Forelimb muscle (tissue), 1 donor: Measurements from ENCODE around the gene LGR6. TPM values are rescaled to one million over a fixed set of nuclear protein-coding genes. Genes with fewer than 3 reads are reported as not detected.

Source experiments
- DNase-seq: peaks from one replicate; pipeline ENCODE4 v3.0.0-alpha.2; 2013; ENCODE audit warnings: low read depth
- polyA plus RNA-seq: library from polyadenylated mRNA; unstranded; fragments of 120-200 nt; gene quantifications from one replicate; pipeline ENCODE4 v1.2.1, GENCODE V29; 2013; ENCODE audit not compliant: insufficient read length

Gene LGR6
- polyA plus RNA-seq, 1 donor: 0.65 TPM

DNA sequence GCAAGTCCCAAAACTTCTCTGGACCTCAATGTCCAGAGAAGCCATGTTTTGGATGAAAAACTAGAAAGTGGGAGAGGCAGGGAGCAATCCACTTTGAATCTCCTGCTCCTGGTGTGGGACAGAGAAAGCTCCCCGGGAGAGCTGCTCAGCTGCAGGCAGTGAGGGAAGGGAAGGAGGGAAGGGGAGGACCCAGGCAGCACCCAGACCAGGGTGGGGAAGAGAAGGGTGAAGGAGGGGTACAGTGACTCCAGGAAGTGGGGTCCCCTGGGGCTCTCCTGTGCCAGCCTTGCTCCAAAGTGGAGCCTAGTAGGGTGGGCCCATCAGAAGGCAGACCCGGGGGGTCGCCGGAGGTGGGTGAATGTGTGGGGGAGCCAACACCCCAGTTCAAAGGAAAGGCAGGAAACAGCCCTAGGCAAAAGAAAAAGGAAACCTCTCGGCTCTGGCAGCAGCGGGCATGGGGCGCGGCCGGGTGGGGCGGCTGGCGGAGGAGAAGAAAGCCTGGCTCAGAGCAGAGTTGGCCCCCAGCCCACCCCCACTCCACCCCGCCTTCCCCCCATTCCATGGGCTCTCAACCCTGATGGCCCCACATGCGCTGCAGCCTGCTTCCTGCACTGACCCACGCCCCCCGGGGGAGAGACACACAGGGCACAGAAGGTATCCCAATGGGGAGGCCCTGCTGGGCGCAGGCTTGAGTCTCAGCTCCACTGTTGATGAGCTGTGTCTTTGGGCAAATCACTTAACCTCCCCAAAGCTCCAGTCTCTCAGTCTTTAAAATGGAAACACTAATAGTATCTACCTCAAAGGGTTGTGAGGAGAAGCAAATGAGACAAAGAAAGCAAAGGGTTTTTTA lies 5.7 kb downstream of the LGR6 start:
- DNase-seq: no peak

DNA sequence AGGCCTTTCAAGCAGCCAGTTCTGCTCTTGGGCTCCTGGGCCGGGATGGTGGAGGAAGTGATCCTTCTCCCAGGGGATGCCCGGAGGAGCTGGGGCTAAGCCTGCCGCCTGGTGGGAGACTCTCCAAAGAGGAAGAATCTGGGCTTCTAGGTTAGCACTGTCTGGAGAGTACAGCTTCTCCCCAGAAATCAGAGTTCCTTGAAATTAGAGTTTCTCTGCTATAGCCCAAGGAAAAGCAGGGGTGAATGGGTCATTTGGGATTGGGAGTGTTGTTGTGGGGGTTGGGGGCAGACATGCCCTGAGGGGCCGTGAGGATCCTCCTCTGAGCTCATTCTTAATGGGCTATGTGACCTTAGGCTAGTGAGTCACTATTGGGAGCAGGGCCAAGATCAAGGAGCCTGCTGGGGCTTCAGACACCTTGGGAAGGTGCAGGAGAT lies 6.5 kb downstream of the LGR6 start:
- no peak for DNase-seq

DNA sequence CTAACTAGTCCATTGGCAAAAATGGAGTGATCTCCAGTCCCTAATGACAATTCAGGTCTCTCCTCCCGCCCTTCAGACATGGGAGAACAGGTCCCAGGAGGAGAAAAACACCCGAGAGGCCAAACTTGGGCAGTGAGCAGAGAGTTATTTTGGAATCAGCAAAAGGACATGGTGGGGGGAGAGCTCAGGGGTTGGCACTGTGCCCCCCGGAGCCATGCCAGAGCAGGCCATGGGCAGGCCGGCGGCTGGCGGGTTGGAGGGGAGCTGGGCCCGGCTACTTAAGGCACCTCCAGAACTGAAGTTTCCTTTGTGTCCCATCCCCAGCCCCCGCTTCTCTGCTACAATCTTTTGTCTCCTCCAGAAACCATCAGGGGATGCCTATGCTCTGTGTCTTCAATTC lies 7.1 kb downstream of the LGR6 start:
- no peak for DNase-seq

GRCh38 chr1:202201266-202201665 lies 7.7 kb downstream of the LGR6 start:
- no peak for DNase-seq

- DNase-seq: no peak
Observed at GRCh38 chr1:202201971-202202370, 8.4 kb downstream of the LGR6 start.

- no peak for DNase-seq
Observed at GRCh38 chr1:202202500-202203168, 9.0 kb downstream of the LGR6 start.

DNA sequence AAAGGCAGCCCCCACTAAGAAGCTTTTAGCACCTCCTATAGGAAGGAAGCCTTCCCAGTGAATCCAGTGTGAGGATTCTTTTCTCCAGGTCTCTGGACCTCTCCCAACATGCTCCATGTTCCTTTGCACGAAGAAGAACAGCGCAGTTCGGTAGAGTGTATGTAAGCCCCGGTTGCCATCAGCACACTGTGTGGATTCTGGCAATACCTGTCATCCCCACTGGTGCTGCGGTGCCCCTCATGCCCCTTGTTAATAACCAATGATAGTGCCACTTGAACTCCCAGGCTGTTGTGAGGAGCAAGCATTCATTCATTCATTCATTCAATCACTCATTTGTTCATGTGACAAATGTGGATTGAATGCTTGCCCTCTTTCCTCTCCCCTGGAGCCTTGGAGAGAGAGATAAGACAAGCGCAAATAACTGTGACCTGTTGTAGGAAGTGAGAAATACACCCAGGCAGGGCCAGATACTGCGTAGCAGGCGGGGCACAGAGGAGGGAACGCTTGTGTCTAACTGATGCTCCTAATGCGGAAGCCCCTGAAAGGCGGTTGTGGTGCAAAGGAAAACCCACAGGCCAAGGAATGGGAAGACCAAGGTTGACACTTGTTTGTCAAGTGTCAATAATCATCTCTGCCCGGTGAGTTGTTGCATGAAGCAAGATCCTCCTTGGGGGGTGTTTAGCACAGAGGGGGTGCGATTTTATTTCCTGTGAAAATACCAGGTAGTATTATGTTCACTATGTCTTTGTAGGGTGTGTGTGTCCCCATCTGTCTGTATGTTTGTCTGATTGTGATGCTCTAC lies 9.8 kb downstream of the LGR6 start:
- DNase-seq: no peak

- no peak for DNase-seq
Observed at GRCh38 chr1:202204065-202204464, 10.5 kb downstream of the LGR6 start.

DNA sequence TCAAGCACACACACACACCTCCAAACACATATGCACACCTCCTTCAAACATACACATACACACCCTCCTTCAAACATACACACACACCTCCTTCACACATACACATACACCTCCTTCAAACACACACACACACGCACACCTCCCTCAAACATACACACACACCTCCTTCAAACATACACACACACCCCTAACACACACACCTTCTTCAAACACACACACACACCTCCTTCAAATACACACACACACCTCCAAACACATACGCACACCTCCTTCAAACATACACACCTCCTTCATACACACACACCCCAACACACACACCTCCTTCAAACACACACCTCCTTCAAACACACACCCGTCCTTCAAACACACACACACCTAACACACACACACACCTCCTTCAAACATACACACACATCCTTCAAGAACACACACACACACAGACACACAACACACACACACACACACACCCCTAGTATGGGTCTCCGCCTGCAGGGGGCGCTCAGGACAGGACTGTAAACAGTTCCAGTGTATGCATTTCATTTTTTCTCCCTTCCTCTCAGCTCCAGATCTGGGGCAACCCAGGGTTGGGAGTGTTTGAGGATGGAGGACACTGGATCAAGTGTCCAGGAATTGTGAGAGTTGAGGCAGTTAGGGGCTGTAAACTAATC lies 12.1 kb downstream of the LGR6 start:
- no peak for DNase-seq

DNA sequence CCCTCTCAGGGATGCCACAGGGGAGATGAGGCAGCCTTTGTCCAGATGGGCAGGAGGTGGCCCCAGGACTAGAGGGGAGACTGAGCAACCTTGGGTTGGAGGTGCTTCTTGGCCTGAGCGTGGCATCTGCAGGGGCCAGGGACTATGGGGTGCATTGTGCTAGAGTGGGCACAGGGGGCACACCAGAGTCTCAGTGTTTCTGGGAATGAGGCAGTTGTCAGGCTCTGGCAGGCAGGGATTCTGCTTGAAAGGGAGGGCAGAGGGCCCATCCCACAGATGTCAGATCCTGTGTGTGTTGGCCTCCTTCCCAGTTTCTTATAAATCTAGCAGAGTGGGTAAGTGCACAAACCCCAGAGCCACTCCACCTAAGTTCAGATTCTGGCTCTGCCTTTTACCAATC lies 13.7 kb downstream of the LGR6 start:
- DNase-seq: no peak

GRCh38 chr1:202208351-202208857 lies 14.8 kb downstream of the LGR6 start:
- no peak for DNase-seq

DNA sequence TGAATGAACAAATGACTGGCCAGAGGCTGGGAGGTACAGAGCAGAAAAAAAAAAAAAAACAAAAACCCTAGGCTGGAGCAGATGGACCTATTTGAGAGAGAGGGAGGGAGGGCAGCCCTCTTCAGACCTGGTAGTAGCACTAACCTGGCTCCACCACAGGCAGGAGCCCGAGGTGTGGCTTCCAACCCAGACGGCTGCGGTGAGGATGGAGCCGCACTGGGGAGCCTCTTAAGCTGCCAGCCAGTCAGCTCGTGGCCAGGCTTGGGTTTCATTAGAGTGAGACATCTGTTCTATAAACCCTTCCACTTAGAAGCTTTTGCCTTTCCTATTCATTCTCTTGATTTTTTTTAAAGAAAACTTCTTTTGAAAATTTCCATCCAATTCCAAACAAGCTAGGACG lies 16.8 kb downstream of the LGR6 start:
- no peak for DNase-seq

DNA sequence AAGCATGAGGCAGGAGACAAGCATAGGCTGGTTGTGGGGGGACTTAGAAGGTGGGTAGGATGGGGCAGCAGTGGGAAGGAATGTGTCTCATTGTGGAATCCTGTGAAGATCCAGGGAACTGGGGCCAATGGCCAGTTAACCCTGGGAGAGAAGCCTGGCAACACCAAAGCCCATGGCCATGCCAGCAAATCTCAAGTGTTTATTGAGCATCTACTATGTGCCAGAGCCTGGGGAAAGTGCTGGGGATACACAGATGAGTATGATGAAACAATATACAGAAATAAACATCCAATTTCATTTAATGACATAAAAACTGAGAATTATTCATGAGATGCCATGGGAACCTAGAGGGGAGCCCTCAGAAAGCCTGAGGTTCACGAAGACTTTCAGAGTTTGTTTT lies 17.4 kb downstream of the LGR6 start:
- DNase-seq: no peak

GRCh38 chr1:202212787-202213186 lies 19.2 kb downstream of the LGR6 start:
- DNase-seq: no peak

DNA sequence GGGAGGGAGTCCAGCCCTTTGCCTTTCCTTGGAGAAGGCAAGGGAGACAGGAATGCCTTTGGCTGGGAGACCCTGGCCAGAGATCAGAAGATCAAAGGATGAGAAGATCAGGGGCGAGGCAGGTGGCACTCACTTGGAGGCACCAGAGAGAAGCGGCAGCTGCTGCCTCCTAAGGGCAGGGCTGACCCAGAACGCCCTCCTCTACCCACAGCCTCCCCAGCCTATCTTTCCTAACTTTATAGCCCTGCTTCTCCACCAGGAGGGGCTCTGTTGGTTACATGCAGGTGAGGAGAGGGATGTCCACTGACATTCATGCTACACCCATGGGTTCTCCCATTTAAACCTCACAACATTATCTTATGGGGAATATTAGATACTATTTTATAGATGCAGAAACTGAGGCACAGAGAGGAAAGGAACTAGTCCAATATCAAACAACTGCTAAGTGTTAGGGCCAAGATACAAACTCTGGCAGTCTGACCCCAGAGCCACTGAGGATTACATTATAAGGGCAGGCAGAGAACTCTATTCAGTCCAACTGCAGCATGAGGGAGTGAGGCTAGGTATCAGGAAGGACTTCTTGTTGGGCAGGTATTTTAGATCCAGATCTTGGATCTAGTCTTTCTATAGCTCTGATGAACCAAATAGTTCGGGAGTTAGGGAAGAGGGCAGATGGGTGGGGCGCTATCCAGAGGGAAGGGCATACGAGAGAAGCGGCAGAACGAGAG lies 19.9 kb downstream of the LGR6 start:
- DNase-seq: no peak

DNA sequence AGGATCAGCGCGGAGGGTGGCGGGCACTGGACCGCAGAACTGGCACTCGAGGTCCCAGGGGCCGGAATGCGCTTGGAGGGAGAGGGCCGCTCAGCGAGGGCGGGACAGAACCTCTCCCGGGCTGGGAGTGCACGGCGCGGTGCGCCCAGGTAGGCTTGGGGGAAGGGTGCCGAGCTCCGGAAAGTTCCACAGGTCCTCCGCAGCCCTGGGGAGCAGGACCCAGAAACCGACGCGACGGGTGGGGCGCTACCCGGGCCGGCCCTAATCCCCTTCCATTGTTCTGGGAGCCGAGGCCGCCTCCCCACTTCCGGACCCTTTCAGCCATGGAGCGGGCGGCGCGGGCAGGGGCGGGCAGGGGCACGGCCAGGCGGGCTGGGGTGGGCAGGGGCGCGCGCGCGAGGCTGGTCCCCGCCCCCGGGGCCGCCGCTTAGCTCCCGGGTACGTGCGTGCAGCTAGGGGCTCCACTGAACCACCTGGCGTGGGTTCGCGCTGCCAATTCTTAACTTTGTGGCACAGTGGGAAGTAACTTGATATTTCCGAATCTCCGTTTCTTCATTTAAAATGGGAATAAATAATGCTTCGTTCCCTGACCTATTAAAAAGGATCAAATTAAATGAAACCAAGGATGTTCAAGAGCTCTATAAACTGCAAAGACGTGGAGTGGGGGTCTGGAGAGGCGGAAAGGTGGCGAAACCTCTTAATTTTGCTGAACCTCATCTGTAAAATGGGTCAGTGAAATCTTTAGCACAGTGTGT lies 20.7 kb downstream of the LGR6 start:
- DNase-seq: no peak

DNA sequence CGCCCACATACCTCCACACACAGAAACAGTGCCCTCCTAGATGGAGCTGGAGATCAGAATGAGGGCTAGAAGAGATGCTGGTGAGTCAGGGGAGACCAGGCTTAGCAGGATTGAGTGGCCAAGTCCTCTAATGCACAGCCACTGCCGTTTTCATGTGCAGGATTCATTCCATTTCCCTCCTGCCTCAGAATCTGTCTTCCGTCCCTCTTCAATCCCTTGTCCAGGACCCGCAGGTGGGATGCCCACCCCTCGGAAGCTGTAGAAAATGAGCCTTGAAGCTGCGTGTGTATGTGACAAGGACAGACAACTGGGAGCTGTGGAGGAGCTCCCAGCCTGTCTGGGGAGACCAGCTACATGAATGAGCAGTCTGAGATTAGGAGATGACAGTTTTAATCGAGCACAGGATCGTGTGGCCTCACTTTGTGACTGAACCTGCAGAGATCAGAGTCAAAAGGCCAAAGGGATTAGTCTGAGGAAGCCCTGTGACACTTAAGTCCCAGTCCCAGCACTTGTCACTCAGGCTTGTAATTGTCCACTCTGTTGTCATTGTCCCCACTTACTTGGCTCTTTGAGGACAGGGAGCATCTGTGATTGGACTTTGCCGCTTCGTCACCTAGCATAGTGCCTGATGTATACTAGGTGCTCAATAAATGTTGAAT lies 22.0 kb downstream of the LGR6 start:
- DNase-seq: no peak

DNA sequence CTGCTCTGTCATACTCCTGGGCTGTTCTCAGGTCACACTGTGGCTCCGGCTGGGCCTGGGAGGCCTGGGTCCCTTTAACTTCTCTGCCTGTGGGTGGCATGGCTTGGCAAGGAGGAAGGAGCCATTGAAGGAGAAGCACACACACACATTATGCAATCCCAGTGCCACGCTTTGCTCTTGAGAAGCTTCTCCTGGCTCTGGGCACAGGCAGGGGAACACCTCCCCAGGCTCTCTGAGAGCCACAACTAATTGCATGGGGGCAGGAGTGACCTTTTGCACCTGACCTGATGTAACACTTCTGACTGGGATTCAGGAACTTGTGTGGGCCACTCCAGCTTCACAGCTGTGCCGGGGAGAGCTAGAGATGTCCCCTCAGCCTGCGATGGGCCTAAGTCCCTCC lies 23.1 kb downstream of the LGR6 start:
- DNase-seq: no peak

GRCh38 chr1:202217516-202217915 lies 23.9 kb downstream of the LGR6 start:
- DNase-seq: no peak

DNA sequence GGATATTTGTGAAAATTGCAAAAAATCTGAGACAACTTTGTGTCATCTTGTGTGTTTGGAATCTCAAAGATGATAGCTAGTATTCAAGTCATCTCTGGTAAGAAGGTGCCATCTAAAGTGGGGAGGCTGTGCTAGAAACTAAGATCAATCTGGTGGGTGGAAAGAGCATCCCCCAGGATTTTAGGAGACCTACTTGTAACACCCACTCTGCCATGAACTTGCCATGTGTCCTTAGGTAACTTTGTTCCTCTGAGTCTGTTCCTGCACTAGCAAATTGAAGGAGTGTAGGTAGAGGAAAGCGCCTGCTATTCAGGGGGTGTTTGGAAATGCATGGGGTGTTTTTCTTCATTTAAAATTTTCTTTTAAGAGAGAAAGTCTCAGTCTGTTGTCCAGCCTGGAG lies 24.4 kb downstream of the LGR6 start:
- no peak for DNase-seq
